Lower leg skin (tissue), 3 donors: Measurements from ENCODE around the gene GAREM2.

ENCODE experiments used
- POLR2A ChIP-seq, 2 donors: fragments of 450-650 bp; IDR thresholded peaks; one replicate each; pipeline ENCODE4 v1.6.1; 2016 to 2017; ENCODE audit warnings: antibody characterized with exemption in 2 of 2, mild to moderate bottlenecking in 1 of 2, moderate library complexity in 1 of 2
- TF ChIP-seq, protein P1 (sequence below), 3 donors: fragments of 450-650 bp; IDR thresholded peaks; one replicate each; pipeline ENCODE4 v1.5.1; 2016; ENCODE audit warnings: antibody characterized with exemption in 3 of 3, mild to moderate bottlenecking in 3 of 3, moderate library complexity in 2 of 3

DNA sequence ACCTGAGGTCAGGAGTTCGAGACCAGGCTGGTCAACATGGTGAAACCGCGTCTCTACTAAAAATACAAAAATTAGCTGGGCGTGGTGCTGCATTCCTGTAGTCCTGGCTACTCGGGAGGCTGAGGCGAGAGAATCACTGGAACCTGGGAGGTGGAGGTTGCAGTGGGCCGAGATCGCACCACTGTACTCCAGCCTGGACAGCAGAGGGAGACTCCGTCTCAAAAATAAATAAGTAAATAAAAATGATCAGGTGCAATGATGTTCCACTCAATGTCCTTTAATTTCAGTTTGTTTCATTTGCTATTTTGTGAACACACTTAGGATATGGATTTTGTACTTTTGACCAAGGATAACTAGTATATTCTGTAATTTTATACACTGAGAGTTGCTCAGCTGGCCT, 62.2 kb downstream of the GAREM2 start:
- TF ChIP-seq, protein P1, sequence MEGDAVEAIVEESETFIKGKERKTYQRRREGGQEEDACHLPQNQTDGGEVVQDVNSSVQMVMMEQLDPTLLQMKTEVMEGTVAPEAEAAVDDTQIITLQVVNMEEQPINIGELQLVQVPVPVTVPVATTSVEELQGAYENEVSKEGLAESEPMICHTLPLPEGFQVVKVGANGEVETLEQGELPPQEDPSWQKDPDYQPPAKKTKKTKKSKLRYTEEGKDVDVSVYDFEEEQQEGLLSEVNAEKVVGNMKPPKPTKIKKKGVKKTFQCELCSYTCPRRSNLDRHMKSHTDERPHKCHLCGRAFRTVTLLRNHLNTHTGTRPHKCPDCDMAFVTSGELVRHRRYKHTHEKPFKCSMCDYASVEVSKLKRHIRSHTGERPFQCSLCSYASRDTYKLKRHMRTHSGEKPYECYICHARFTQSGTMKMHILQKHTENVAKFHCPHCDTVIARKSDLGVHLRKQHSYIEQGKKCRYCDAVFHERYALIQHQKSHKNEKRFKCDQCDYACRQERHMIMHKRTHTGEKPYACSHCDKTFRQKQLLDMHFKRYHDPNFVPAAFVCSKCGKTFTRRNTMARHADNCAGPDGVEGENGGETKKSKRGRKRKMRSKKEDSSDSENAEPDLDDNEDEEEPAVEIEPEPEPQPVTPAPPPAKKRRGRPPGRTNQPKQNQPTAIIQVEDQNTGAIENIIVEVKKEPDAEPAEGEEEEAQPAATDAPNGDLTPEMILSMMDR (IDR thresholded peaks at IDR 0.05): no peak
- TF ChIP-seq POLR2A (IDR thresholded peaks at IDR 0.05): no peak
